SW 1271 (cell line): ENCODE results near the gene SLC16A13.

Experiments used
- DNase-seq, 2 experiments: peaks; one replicate each; lab custom pipeline; 2025; lab: John Stamatoyannopoulos, UW

SLC16A13 gene

GRCh38 chr17:7011942-7012254 lies 23.9 kb upstream of the SLC16A13 start:
- no peak for DNase-seq

GRCh38 chr17:7014261-7014994 lies 21.4 kb upstream of the SLC16A13 start:
- DNase-seq: peak; percentile 87 to 92

GRCh38 chr17:7014995-7015958 lies 20.5 kb upstream of the SLC16A13 start:
- no peak for DNase-seq

GRCh38 chr17:7016418-7016817 lies 19.4 kb upstream of the SLC16A13 start:
- no peak for DNase-seq

- DNase-seq: no peak
These were observed 18.7 kb upstream of the SLC16A13 start for GRCh38 chr17:7016886-7017826.

GRCh38 chr17:7017827-7018200 lies 18.0 kb upstream of the SLC16A13 start:
- no peak for DNase-seq

- DNase-seq: no peak
These were observed 17.4 kb upstream of the SLC16A13 start for GRCh38 chr17:7018331-7018964.

- DNase-seq: no peak
These were observed 16.4 kb upstream of the SLC16A13 start for GRCh38 chr17:7019367-7019766.

GRCh38 chr17:7019839-7020519 lies 15.8 kb upstream of the SLC16A13 start:
- peak in 1 of 2 experiments; percentile 16 for DNase-seq

GRCh38 chr17:7020894-7021664 lies 14.7 kb upstream of the SLC16A13 start:
- DNase-seq: no peak

- peak in 1 of 2 experiments; percentile 13 for DNase-seq
These were observed 13.6 kb upstream of the SLC16A13 start for GRCh38 chr17:7021993-7022778.

- DNase-seq: no peak
These were observed 12.8 kb upstream of the SLC16A13 start, which contains the start of gene BCL6B for GRCh38 chr17:7022781-7023571. Gene BCL6B, plus strand, starts transcription at chr17:7023050. Its CDS starts 622 bp downstream, at chr17:7023672.

- peak in 1 of 2 experiments; percentile 24 for DNase-seq
These were observed 12.0 kb upstream of the SLC16A13 start for GRCh38 chr17:7023576-7024401.

- DNase-seq: no peak
These were observed 11.4 kb upstream of the SLC16A13 start for GRCh38 chr17:7024402-7024785.

GRCh38 chr17:7025245-7025644 lies 10.6 kb upstream of the SLC16A13 start:
- no peak for DNase-seq

- no peak for DNase-seq
These were observed 9.2 kb upstream of the SLC16A13 start for GRCh38 chr17:7026471-7027115.

GRCh38 chr17:7027335-7027734 lies 8.5 kb upstream of the SLC16A13 start:
- DNase-seq: no peak
